Activated CD8-positive, alpha-beta memory T cell treated with anti-CD3 and anti-CD28 coated beads, Interleukin-2, amount 50 U/mL, for 1 hour (primary cell): ENCODE results near the gene LRRC41.
"Not testable (repeated sequence)": the region's sequence is repeated elsewhere in the genome, so short reads cannot be mapped to it uniquely, and the experiment has no call there.

Experiments used
- DNase-seq: peaks from one replicate; pipeline ENCODE4 v3.0.0-alpha.2; 2020; ENCODE audit errors: extremely low read depth

The LRRC41 gene

DNA sequence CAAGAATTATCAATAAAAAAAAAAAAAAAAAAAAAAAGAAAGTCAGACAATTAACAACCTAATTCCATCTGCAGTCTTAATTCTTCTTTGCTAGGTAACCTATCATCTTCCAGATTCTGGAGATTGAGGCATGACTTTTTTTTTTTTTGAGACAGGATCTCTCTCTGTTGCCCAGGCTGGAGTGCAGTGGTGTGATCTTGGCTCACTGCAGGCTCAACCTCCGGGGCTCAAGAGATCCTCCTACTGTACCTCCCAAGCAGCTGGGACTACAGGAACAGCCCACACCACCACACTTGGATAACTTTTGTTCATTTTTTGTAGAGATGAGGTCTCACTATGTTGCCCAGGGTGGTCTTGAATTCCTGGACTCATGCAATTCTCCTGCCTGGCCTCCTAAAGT is 60.5 kb downstream of the LRRC41 start:
- DNase-seq = no peak

DNA sequence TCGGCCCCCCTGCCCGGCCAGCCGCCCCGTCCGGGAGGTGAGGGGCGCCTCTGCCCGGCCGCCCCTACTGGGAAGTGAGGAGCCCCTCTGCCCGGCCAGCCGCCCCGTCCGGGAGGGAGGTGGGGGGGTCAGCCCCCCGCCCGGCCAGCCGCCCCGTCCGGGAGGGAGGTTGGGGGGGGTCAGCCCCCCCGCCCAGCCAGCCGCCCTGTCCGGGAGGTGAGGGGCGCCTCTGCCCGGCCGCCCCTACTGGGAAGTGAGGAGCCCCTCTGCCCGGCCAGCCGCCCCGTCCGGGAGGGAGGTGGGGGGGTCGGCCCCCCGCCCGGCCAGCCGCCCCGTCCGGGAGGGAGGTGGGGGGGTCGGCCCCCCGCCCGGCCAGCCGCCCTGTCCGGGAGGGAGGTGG is 61.7 kb downstream of the LRRC41 start:
- not testable (repeated sequence) for DNase-seq

DNA sequence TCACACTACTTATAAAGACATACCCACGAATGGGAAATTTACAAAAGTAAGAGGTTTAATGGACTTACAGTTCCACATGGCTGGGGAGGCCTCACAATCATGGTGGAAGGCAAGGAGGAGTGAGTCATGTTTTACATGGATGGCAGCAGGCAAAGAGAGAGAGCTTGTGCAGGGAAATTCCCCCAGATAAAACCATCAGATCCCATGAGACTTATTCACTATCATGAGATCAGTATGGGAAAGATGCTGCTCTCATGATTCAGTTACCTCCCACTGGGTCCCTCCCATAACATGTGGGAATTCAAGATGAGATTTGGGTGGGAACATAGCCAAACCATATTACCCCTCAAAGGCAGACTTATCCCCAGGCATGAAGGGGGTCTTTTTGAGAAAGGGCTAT is 64.6 kb downstream of the LRRC41 start:
- DNase-seq = not testable (repeated sequence)

DNA sequence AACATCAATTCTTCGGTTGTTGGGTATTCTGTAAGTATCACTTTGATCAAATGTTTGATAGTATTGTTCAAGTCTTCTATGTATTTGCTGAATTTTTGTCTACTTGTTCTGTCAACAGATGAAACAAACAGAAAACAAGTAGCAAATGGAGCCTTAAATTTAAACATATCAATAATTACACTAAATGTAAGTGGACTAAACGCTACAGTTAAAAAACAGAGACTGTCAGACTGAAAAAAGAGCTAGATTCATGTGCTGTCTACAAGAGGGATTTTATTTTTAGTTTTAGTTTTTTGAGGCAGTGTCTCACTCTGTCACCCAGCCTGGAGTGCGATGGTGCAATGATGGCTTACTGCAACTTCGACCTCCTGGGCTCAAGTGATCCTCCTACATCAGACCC is 66.5 kb downstream of the LRRC41 start:
- DNase-seq = no peak

DNA sequence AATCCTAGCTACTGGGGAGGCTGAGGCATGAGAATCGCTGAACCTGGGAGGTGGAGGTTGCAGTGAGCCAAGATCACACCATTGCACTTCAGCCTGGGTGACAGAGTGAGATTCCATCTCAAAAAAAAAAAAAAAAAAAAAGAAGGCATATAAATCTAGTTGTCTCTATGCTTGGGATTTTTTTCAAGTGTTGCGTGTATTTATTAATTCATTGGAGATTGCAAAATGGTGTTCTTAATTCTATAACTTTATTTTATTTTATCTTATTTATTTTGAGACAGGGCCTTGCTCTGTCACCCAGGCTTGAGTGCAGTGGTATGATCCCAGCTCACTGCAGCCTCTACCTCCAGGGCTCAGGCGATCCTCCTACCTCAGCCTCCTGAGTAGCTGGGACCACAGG is 72.2 kb downstream of the LRRC41 start:
- not testable (repeated sequence) for DNase-seq
